Measurements from ENCODE around the gene MYOT. TPM values are rescaled to one million over a fixed set of nuclear protein-coding genes. Genes with fewer than 3 reads are reported as not detected.

The MYOT gene
- total RNA-seq, 1 donor from 2014 or later: not detected

DNA sequence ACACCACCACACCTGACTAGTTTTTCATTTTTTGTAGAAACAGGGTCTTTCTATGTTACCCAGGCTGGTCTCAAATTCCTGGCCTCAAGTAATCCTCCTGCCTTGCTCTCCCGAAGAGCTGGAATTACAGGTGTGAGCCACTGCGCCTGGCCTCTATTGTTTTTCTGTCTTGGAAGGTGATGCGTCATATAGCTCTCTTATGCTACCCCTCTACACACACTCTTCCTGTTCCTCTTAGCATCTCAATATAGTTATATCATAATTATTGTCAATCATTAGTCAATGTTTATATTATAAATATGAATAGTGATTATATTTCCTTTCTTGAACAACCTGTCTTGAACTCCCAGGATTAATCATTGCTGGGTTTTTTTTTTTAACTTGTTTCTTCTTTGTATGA is 28.9 kb downstream of the MYOT start:
- no peak for DNase-seq (ENCODE audit: extremely low read depth, low read depth, low spot score)

DNA sequence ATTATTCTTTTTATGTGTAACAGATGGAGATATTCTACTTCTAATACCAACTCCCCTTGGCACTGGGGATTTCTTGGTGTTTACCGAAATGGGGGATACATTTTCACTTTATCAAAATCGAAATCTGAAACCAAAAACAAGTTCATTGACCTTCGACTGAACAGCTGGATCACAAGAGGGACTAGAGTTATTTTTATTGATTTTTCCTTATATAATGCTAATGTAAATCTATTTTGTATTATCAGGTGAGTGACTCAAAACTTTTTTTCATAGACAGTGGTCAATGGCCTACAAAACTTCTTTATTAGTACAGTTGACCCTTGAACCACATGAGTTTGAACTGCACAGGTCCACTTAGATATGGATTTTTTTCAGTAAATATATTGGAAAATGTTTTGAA is 31.8 kb downstream of the MYOT start:
- DNase-seq (ENCODE audit: extremely low read depth, low read depth, low spot score): no peak

DNA sequence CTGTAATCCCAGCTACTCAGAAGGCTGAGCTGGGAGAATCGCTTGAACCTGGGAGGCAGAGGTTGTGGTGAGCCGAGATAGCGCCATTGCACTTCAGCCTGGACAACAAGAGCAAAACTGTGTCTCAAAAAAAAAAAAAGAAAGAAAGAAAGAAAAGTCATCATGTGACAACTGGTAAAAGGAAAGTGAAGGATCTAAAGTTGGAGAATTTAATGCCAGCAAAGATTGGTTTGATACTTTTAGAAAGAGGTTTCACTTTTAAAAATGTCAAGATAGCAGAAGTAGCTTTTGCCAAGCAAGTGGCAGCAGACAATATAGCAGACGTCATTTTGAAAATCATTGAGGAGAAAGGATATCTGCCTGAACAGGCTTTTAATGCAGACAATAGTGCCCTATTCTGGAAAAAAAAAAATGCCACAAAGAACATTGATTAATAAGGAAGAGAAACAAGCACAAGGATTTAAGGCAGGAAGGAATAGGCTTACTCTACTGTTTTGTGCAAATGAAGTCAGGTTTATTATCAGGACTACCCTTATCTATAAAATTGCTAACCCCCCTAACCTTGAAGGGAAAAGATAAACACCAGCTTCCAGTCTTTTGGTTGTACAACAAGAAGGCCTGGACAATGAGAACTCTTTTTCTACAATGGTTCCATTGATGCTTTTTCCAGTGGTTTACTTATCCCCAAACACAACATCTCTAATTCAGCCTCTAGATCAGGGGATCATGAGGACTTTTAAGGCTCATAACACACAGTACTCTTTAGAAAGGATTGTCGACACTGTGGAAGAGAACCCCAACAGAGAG is 33.6 kb downstream of the MYOT start:
- no peak for DNase-seq (ENCODE audit: extremely low read depth, low read depth, low spot score)

DNA sequence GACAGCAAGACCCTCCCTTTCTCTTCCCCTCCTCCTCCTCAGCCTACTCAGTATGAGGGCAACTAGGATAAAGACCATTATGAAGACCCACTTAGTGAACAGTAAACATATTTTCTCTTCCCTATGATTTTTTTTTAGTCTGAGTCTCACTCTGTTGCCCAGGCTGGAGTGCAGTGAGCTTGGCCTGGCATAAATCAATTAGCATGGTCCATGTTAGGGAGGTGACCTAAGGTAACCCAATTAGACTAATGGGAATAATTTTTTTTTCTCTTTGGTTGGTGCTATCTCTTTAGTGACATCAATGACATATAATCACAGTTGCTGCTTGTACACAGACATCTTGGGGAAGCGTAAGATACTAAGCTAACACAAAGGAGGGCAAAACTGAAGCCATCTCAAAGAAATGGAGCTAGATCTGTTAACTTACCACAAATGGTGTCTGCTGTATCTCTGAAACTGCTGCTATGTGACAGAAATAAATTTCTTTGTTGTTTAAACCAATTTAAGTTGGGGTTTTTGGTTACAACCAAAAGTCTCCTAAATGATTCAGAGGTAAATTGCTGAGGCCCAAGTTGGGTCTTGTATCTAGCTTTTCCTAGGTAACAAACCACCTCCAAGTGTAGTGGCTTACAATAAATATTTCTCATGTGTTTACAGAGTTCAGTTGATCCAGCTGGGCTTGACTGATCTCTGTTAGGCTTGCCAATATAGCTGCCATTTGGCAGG is 34.9 kb downstream of the MYOT start:
- DNase-seq (ENCODE audit: extremely low read depth, low read depth, low spot score): no peak

DNA sequence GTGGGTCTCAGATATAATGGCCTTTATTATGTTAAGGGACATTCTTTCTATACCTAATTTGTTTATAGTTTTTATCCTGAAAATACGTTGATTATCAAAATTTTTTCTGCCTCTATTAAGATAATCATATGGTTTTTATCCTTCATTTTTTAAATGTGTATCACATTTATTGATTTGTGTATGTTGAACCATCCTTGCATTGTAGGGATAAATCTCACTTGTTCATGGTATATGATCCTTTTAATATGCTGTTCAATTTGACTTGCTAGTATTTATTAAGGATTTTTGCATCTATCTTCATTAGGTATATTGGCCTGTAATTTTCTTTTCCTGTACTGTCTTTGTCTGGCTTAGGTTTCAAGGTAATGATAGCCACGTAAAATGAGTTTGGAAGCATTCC is 47.1 kb downstream of the MYOT start:
- no peak for DNase-seq (ENCODE audit: extremely low read depth, low read depth, low spot score)

DNA sequence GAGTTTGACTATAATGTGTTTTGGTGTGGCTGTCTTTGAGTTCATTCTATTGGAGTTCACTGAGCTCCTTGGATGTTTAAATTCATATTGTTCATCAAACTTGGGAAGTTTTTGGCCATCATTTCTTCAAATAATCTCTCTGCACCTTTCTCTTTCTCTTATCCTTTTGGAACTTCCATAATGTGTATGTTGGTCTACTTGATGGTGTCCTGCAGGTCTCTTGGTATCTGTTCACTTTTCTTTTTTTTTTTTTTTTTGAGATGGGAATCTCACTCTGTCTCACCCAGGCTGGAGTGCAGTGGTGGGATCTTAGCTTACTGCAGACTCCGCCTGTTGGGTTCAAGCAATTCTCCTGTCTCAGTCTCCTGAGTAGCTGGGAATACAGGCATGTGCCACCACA is 49.3 kb downstream of the MYOT start:
- DNase-seq (ENCODE audit: extremely low read depth, low read depth, low spot score): no peak

DNA sequence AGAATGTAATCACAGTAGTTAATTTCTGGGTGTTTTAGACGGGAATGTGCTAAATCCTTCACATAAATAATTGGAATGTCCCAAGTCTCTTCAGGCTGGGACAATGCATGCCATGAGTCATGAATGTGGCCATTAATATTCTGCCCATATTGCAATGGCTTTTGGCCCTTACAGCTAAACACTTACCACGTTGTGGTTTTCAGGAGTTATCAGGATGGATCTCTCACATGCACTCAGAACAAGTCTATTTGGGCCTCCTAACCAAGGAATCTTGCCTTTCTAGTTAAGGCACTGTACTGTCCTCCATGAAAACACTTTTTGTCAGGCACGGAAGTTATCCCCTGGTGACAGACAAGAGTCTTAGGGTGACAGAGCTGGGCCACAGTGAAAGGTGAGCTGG is 54.3 kb downstream of the MYOT start:
- no peak for DNase-seq (ENCODE audit: extremely low read depth, low read depth, low spot score)

DNA sequence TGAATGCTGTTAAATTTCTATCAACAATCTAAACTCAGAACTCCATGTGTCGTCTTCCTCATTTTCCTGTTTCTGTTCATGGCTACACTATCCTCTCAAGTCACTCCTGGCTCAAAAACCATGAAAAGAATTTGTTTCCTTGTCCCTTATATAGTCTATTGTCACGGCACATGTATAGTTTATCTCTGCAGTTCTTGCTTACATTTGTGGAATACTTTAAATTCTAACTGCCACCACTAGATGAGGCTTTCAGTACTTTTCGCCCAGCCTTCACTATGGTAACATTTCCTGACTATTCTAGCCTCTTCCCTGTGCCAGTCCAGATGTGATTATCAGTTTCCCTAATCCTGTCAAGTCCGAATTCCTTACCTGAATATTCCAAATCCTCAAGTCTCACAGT is 56.2 kb downstream of the MYOT start:
- DNase-seq (ENCODE audit: extremely low read depth, low read depth, low spot score): no peak

DNA sequence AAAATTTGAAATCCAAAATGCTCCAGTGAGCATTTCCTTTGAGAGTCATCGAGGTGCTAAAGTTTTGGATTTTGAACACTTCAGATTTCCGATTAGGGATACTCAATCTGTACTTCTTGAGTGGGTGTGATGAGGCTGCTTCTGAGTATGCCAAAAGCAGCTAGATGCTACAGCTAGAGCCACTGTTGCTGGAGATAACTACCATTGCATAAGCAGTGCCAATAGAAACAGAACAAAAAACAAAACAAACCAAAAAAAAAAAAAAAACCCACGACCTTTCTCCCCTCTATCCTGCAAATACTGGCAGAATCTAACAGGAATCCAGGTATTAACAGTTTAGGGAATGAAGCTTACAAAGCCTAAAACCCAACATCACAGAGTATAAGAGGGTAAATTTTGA is 65.1 kb downstream of the MYOT start:
- DNase-seq (ENCODE audit: extremely low read depth, low read depth, low spot score): no peak

DNA sequence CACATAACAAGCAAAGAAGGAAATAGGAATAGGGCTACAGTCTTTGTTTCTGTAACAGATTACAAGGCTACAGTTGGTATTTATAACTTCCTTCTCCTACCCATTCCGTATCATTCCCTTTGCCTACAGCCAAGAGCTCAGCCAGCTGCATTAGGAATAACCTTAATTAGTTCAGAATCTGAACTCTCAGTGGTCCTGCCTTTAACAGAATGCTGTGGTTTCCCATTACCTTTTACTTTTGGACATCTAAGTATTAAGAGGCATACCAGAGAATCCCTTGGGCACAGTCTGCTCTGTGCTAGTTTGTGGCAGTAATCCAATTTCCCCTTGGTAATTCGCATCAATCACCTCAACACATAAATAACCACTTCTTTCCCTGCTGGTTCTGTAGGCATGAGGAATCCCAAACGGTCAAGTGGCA is 65.8 kb downstream of the MYOT start:
- DNase-seq (ENCODE audit: extremely low read depth, low read depth, low spot score): no peak

DNA sequence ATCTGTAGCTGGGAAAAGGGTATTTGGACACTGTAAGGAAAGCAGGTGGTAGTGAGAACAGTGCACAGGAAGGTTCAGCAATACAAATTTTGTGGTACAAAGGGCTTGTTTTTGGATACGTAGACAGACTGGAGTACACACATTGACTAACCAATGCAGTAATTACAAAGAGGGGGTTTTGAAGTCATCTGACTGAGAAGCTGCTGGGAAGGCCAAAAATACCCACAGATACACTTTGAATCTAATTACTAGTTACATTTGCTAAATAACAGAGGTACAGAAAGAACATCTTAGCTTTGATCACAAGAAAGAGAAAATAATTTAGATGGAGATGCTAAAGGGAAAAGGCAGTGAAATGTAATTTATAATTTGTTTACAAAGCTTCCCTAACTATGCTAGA is 67.5 kb downstream of the MYOT start:
- no peak for DNase-seq (ENCODE audit: extremely low read depth, low read depth, low spot score)

DNA sequence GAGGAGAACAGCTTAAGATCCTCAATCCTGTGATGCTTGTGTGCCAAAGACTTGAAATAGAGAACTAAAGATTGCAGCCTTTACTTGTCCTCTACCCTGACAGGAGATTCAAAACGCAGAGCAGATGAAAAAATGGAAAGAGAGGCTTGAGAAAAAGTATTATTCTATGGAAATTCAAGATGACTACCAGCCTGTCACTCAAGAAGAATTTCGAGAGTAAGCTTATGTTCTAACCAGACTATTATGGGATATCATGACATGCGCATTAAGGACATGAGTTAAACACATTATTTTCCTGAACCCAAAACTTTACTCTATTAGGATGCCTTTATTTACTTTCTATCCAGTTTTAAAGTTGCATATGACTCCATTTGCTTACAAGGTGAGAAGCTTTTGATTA is 68.0 kb downstream of the MYOT start:
- no peak for DNase-seq (ENCODE audit: extremely low read depth, low read depth, low spot score)

Other genes with a start within 250 kb of the MYOT start
- gene KLHL3, start 131.8 kb upstream of the MYOT start, total RNA-seq: 3.3 and 8.6 TPM in 2 replicates
- 10.2 and 15.0 TPM in 2 replicates for gene HNRNPA0, start 113.5 kb upstream of the MYOT start, total RNA-seq
- gene PKD2L2, start 21.6 kb downstream of the MYOT start, total RNA-seq: not detected in 2 replicates
- gene FAM13B, start 165.2 kb downstream of the MYOT start, total RNA-seq: 10.5 and 16.2 TPM in 2 replicates
- not detected in 2 replicates for gene WNT8A, start 216.2 kb downstream of the MYOT start, total RNA-seq